Heart right ventricle (tissue), 16 donors: ENCODE data around the gene PCBP1. TPM values are rescaled to one million over a fixed set of nuclear protein-coding genes. Genes with fewer than 3 reads are reported as not detected.

Experiments
- ATAC-seq, 8 donors: fragments of 200-7000 bp; cut with Tn5 transposase; one replicate each; pipeline ENCODE4 v1.9.1; 2020; ENCODE audit warnings: mild to moderate bottlenecking in 8 of 8, moderate library complexity in 8 of 8, moderate number of reproducible peaks in 1 of 8
- DNase-seq, 2 donors: peaks; one replicate each; pipeline ENCODE4 v3.0.0-alpha.2; 2020
- H3K27ac ChIP-seq, 10 donors: fragments of 200-600 bp; sonication (generic) in 2 of 10; one replicate each; pipeline versions ENCODE4 v1.5.0 to v1.8.0; 2020 to 2022; ENCODE audit warnings: mild to moderate bottlenecking in 3 of 10
- H3K27me3 ChIP-seq, 7 donors: fragments of 200-600 bp; one replicate each; pipeline ENCODE4 v1.8.0; 2021 to 2022; ENCODE audit warnings: mild to moderate bottlenecking in 2 of 7
- H3K36me3 ChIP-seq, 9 donors: fragments of 200-600 bp; sonication (generic) in 1 of 9; one replicate each; pipeline versions ENCODE4 v1.5.0 to v1.8.0; 2020 to 2022; ENCODE audit warnings: mild to moderate bottlenecking in 2 of 9
- H3K4me1 ChIP-seq, 9 donors: fragments of 200-600 bp; sonication (generic) in 1 of 9; one replicate each; pipeline versions ENCODE4 v1.5.0 to v1.8.0; 2020 to 2022; ENCODE audit warnings: mild to moderate bottlenecking in 4 of 9
- H3K4me3 ChIP-seq, 10 donors: fragments of 200-600 bp; sonication (generic) in 2 of 10; one replicate each; pipeline versions ENCODE4 v1.5.0 to v1.8.0; 2020 to 2022; ENCODE audit warnings: mild to moderate bottlenecking in 7 of 10, moderate library complexity in 2 of 10
- H3K9me3 ChIP-seq, 11 donors: fragments of 200-600 bp in 10 of 11; sonication (generic) in 2 of 11; one replicate each; pipeline versions ENCODE4 v1.5.0 to v1.8.0; 2013 to 2022; ENCODE audit warnings: mild to moderate bottlenecking in 2 of 11, control low read depth in 1 of 11, moderate library complexity in 1 of 11
- CTCF ChIP-seq, 9 donors: fragments of 200-600 bp; sonication (generic) in 2 of 9; IDR thresholded peaks; one replicate each; pipeline versions ENCODE4 v1.5.0 to v1.8.0; 2021 to 2022; ENCODE audit warnings: antibody characterized with exemption in 9 of 9, mild to moderate bottlenecking in 5 of 9, moderate library complexity in 1 of 9
- WGBS, 2 donors: extraction: QIAGEN DNeasy Blood & Tissue Kit; methylation state at CpG; one replicate each; pipeline ENCODE4 v1.1.7; 2013; ENCODE audit warnings: inconsistent platforms in 1 of 2; 5-methylcytosine and 5-hydroxymethylcytosine counted together
- intact Hi-C, 10 donors: fragments of 100-400 bp; cut with DNase I; formaldehyde crosslinking; loops; one replicate each; pipeline versions ENCODE4 v1.11.1 to v1.14.2; 2022
- polyA plus RNA-seq, 2 donors: library from polyadenylated mRNA; stranded (reverse); fragments of 200-250 nt; gene quantifications; one replicate each; pipeline ENCODE4 v1.2.3, GENCODE V29; 2013
- total RNA-seq, 10 donors: library from RNA; stranded (reverse); fragmentation: NEBNext Ultra II Directional in 3 of 10; extraction: Animal tissue kit (Norgen Biotek cat#: 25700) in 3 of 10; gene quantifications; one replicate each; pipeline versions ENCODE4 v1.2.1 to v1.2.4, GENCODE V29; 2021 to 2023
- donor health status: Arrhythmogenic right ventricular cardiomyopathy.
- donor health status: ischemic (EF 13 %, LVEDD 7.1; RV severe dilation, severe dysfunction).
- donor health status: healthy with polysubstance abuse.
- donor health status: DM: no; HTN: yes; CAD: no.
- donor health status: DM: no; HTN: no; CAD: no.
- donor health status: ischemic (EF 25% LVEDD 6.9; RV normal size, moderate dysfunction).
- donor health status: ischemic (EF 25% LVEDD 5.7; RV mildly dilated, moderate dysfunction).
- donor health status: healthy.
- donor health status: DM: yes; HTN: yes; CAD: no.
- donor health status: Ischemic cardiomyopathy.
- donor health status: ischemic (EF 35%, LVEDD 5.7; RV mildly dilated, moderate dysfunction).
- donor health status: nonischemic (EF 11% LVEDD 7.7; RV severe dilation, severe dysfunction).
- donor health status: DM: yes; HTN: yes; CAD: no.
- donor health status: PGD.
- donor health status: ischemic (EF 29% LVEDD 5.4; RV normal size, mild dysfunction).
- donor health status: nonischemic (EF 23%, LVEDD 6.1; RV moderate dilation, normal function).

Gene PCBP1
- total and polyA plus RNA-seq, 12 donors = 197 to 288 (median 224) TPM

- H3K36me3 ChIP-seq = peaks cover 0 to 30% (median 0%) of the 10 kb centered on the region in 9 donors
- H3K27ac ChIP-seq = peak overlapping the region in 4 of 10 donors; percentile 5 to 94 (median 62)
- ATAC-seq (peak in 4 of 8 donors; percentile 32 to 57 (median 51)), DNase-seq (no peak)
- H3K9me3 ChIP-seq = no peaks in the 10 kb centered on the region
- intact Hi-C loops = no loop called here
- no peak overlapping the region for H3K4me3 ChIP-seq
- WGBS, 2 donors = 92 to 98% methylated on average over 9 of the region's 9 CpGs
- H3K27me3 ChIP-seq = no peaks in the 10 kb centered on the region
- no peak for TF ChIP-seq CTCF (IDR thresholded peaks at IDR 0.05)
- peaks cover 3 to 74% (median 26%) of the 10 kb centered on the region in 9 donors for H3K4me1 ChIP-seq
These were observed 43.9 kb upstream of the PCBP1 start for GRCh38 chr2:70043252-70043875.

- Histone ChIP-seq H3K27me3 (no peaks in the 10 kb centered on the region), H3K4me1 (peaks cover 3 to 71% (median 26%) of the 10 kb centered on the region in 9 donors), H3K9me3 (no peaks in the 10 kb centered on the region), H3K36me3 (peaks cover 0 to 41% (median 4%) of the 10 kb centered on the region in 9 donors), H3K27ac (peak overlapping the region in 5 of 10 donors; percentile 14 to 94 (median 78)), H3K4me3 (no peak overlapping the region)
- no peak for ATAC-seq
- no peak for TF ChIP-seq CTCF (IDR thresholded peaks at IDR 0.05)
- DNase-seq = no peak
- intact Hi-C loops = no loop called here
- 93 to 96% methylated on average over 15 of the region's 15 CpGs for WGBS, 2 donors
These were observed 42.8 kb upstream of the PCBP1 start for GRCh38 chr2:70044290-70045040.

- H3K9me3 ChIP-seq = no peaks in the 10 kb centered on the region
- peaks cover 0 to 51% (median 11%) of the 10 kb centered on the region in 9 donors for H3K36me3 ChIP-seq
- 90 to 93% methylated on average over 6 of the region's 6 CpGs for WGBS, 2 donors
- no peak for TF ChIP-seq CTCF (IDR thresholded peaks at IDR 0.05)
- ATAC-seq (no peak), DNase-seq (no peak)
- peaks cover 3 to 67% (median 26%) of the 10 kb centered on the region in 9 donors for H3K4me1 ChIP-seq
- H3K4me3 ChIP-seq = no peak overlapping the region
- H3K27me3 ChIP-seq = no peaks in the 10 kb centered on the region
- intact Hi-C loops = no loop called here
- H3K27ac ChIP-seq = peak overlapping the region; percentile 5 to 94 (median 61)
These were observed 41.9 kb upstream of the PCBP1 start for GRCh38 chr2:70045405-70045804.

GRCh38 chr2:70045932-70046331, 41.3 kb upstream of the PCBP1 start:
- Histone ChIP-seq H3K4me1 (peaks cover 3 to 67% (median 26%) of the 10 kb centered on the region in 9 donors), H3K36me3 (peaks cover 0 to 56% (median 13%) of the 10 kb centered on the region in 9 donors), H3K27me3 (no peaks in the 10 kb centered on the region), H3K4me3 (no peak overlapping the region), H3K27ac (peak overlapping the region; percentile 6 to 94 (median 66)), H3K9me3 (no peaks in the 10 kb centered on the region)
- DNase-seq = no peak
- intact Hi-C loops = no loop called here
- peak; percentile 65 to 88 (median 79) for ATAC-seq
- WGBS, 2 donors = 65 to 68% methylated on average over 2 of the region's 2 CpGs
- no peak for TF ChIP-seq CTCF (IDR thresholded peaks at IDR 0.05)
